CD1c-positive myeloid dendritic cell (primary cell): ENCODE results near the gene SH3RF3.
A peak's percentile ranks its signal among the peaks of the same experiment; 100 is the strongest.

Source experiments
- DNase-seq: peaks from one replicate; pipeline ENCODE4 v3.0.0-alpha.2; 2016; ENCODE audit errors: extremely low spot score

Gene SH3RF3

GRCh38 chr2:109332880-109333279 is 203.9 kb downstream of the SH3RF3 start:
- no peak for DNase-seq

- DNase-seq, result peak; percentile 76
Measured at GRCh38 chr2:109333414-109334210, 204.6 kb downstream of the SH3RF3 start.

- DNase-seq, result peak; percentile 26
Measured at GRCh38 chr2:109335631-109336176, 206.7 kb downstream of the SH3RF3 start.

DNA sequence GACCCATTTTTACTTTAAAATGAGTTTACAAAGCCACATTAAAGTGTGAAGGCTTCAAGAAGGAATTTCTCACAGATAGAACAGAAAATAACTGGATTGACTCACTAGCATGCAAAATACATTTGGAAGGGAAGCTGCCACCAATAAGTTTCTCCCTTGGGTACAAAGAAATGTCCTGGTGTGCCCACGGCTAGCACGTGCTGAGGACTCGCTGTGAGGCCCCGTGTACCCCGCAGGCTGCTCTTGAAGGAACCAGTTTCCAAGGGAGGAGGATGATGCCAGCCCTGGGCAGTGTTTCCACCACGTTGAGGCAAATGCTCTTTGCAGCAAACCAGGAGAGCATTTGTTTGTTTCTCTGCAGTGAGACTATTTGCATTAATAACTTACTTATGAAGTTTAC is 207.3 kb downstream of the SH3RF3 start:
- DNase-seq, result no peak

- DNase-seq, result no peak
Measured at GRCh38 chr2:109337221-109337620, 208.2 kb downstream of the SH3RF3 start.

DNA sequence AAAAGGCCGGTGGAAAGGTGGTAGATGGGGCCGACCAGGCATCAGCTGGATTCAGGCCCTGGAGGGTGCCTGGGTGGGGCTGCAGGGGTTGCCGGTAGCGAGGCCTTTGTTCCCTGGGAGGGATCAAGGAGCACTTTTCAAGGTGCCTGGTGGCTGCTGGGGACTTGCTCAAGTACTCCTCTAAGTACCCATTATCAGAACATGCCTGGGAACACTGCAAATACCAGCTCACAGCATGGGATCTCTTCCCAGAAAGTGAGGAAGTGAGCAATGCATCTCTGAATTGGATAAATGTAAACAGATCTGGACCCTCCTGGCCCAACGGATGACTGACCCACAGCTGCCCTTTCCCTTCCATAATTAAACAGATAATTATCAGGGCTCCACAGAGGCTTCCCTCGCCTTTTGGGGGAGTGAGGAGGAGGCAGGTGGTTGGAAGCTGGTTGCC is 210.5 kb downstream of the SH3RF3 start:
- DNase-seq, result no peak

GRCh38 chr2:109340381-109340780 is 211.4 kb downstream of the SH3RF3 start:
- no peak for DNase-seq

GRCh38 chr2:109341355-109342255 is 212.6 kb downstream of the SH3RF3 start:
- no peak for DNase-seq

GRCh38 chr2:109342256-109342850 is 213.3 kb downstream of the SH3RF3 start:
- DNase-seq, result no peak

- DNase-seq, result no peak
Measured at GRCh38 chr2:109342930-109343329, 213.9 kb downstream of the SH3RF3 start.

- no peak for DNase-seq
Measured at GRCh38 chr2:109343460-109343859, 214.5 kb downstream of the SH3RF3 start.

DNA sequence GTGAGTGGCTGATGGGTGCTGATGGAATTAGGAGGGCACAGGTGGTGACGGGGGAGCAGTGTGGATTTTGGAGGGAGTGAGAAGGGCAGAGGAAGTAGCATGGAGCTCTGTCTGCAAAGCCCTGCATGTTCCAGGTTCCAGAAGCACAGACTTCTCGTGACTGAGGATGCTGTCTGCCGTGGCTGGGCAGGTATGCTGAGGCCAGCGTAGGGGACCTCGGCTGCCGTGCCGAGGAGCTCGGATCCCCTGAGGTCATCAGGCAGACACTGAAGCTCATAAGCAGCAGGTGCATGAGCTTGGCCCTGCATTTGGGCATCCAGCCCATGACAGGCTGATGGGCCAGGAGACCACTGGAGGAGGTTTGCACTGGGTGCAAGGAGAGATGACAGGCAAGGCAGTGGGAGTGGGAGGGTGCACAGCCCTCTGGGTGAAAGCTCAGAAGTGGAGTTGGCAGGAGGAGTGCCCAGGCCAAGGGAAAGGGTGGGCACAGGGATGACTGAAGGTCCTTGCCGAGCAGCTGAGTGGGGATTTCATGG is 215.3 kb downstream of the SH3RF3 start:
- DNase-seq, result no peak

DNA sequence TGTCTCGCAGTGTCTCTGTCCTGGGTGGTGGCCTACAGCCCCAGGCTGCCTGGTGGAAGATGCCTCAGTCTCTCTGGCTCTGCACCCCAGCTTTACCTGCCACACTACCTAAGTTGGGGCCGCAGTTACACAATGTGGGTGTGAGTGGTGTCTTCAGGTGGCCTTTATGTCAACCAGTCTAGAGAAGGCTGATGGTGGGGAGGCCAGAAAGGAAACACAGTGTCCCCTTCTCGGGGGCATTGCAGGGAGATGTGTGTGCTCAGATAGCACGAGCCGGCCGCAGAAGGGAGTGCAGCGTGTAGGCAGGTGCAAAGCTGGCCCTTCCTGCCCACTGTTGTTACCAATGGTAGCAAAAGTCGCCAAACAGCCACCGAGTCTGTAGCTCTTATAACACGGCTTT is 216.1 kb downstream of the SH3RF3 start:
- no peak for DNase-seq

- no peak for DNase-seq
Measured at GRCh38 chr2:109345653-109346480, 216.9 kb downstream of the SH3RF3 start.

- DNase-seq, result no peak
Measured at GRCh38 chr2:109346601-109347228, 217.7 kb downstream of the SH3RF3 start.

- no peak for DNase-seq
Measured at GRCh38 chr2:109347626-109348025, 218.6 kb downstream of the SH3RF3 start.

- DNase-seq, result no peak
Measured at GRCh38 chr2:109348190-109348589, 219.2 kb downstream of the SH3RF3 start.

DNA sequence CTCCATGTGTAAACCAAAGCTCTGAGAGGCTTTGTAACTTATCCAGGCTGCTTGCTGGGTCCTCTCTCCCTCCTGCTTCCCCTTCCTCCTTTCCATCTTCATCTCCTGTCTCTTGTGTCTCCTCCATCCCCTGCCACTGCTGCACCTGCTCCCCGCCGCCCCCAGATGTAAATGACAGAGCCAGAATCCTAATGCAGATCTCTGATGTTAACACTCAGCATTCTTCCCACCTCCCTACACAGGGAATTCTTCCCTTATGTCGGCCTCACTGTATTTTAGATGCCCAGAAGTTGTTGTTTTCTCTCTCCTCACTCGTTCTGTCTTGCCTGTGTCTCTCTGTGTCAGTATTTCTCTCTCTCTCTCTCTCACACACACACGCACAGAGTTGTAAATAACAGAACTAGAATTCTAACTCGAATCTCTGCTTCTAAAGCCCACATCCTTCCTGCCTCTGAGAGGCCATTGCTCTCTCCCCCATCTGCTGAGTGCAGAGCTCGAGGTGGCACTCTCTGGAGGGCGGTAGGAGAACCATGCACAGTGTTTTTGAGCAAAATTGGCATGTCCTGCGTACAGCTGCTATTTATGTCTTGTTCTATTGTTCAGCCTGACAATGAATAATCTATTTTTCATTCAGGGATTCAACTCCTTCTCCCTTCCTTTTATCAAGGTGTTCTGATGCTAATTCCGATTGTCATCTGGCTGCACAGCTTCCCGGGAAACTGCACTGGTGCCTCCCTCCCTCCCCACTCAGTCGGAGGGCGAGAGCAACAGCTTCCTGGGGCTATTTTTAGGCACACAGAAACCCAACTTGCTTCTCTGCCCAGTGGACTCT is 219.9 kb downstream of the SH3RF3 start:
- DNase-seq, result peak; percentile 24
